T-helper 17 cell (primary cell): ENCODE results near the gene SLC7A10. TPM values are rescaled to one million over a fixed set of nuclear protein-coding genes. Genes with fewer than 3 reads are reported as not detected.
"Not testable (repeated sequence)": the region's sequence is repeated elsewhere in the genome, so short reads cannot be mapped to it uniquely, and the experiment has no call there.

Source experiments
- ATAC-seq: fragments of 150-1000 bp; cut with Tn5 transposase; 2 replicates; pipeline ENCODE4 v1.10.0; 2021; ENCODE audit warnings: mild to moderate bottlenecking, moderate library complexity
- DNase-seq, 3 donors: peaks; one replicate each; pipeline versions ENCODE4 v3.0.0 to v3.0.0-alpha.2; 2020 to 2021
- H3K9me3 ChIP-seq: one replicate; pipeline ENCODE4 v1.7.0; 2013; ENCODE audit warnings: low read length, mild to moderate bottlenecking; ENCODE audit not compliant: control insufficient read depth, poor library complexity, severe bottlenecking
- H3K27ac Mint-ChIP-seq: one replicate; pipeline ENCODE4 v1.8.0; 2022; ENCODE audit warnings: mild to moderate bottlenecking, moderate library complexity, mixed read lengths
- H3K27me3 Mint-ChIP-seq: one replicate; pipeline ENCODE4 v1.8.0; 2022; ENCODE audit warnings: mixed read lengths
- H3K36me3 Mint-ChIP-seq: one replicate; pipeline ENCODE4 v1.8.0; 2022; ENCODE audit warnings: low read depth, mixed read lengths
- H3K4me1 Mint-ChIP-seq: one replicate; pipeline ENCODE4 v1.8.0; 2022; ENCODE audit warnings: mild to moderate bottlenecking, mixed read lengths
- H3K4me3 Mint-ChIP-seq: one replicate; pipeline ENCODE4 v1.8.0; 2022; ENCODE audit warnings: mild to moderate bottlenecking, moderate library complexity, mixed read lengths
- total RNA-seq, 4 donors: library from RNA in 2 of 4; stranded (reverse) in 2 of 4; gene quantifications; one replicate each; pipeline ENCODE4 v1.2.3 and lab custom pipeline; 2022 to 2026

Gene SLC7A10
- total RNA-seq, 2 donors from 2014 or later = not detected

DNA sequence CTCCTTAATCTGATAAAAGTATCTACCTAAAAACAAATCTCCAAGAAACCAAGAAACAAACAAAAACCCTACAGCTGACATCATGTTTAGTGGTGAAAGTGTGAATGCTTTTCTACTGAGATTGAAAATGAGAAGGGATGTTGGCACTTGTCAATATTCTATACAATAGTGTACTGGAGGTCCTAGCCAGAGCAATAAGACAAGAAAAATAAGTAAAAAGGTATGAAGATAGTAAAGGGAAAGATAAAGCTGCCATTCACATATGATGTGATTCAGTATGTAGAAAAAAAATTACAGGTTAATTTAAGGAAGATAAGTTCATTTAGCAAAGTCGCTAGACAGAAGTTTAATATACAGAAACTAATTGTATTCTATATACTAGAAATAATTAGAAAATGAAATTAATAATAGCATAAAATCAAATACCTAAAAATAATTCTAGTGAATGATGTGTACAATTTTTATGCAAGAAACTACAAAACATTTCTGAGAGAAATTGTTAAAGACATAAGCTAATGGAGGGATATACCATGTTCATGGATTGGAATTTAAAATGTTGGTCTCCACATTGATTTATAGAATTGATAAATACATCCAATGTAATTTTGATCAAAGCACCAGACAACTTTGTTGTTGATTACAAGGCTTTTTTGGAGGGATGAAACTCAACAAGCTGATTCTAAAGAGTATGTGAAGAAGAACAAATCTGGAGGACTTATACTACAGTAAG lies 2.4 kb upstream of the SLC7A10 start:
- H3K9me3 ChIP-seq = no peaks in the 10 kb centered on the region
- Mint-ChIP-seq H3K27me3 (peaks cover 47% of the 10 kb centered on the region), H3K27ac (no peak overlapping the region), H3K36me3 (peaks cover 4% of the 10 kb centered on the region), H3K4me1 (peaks cover 4% of the 10 kb centered on the region), H3K4me3 (no peak overlapping the region)
- DNase-seq (no peak), ATAC-seq (no peak)

GRCh38 chr19:33227242-33227650 lies 1.6 kb upstream of the SLC7A10 start:
- Mint-ChIP-seq H3K27me3 (peaks cover 54% of the 10 kb centered on the region), H3K4me3 (peak overlapping the region; percentile 70), H3K4me1 (peaks cover 4% of the 10 kb centered on the region), H3K36me3 (peaks cover 4% of the 10 kb centered on the region), H3K27ac (no peak overlapping the region)
- ATAC-seq = no peak
- H3K9me3 ChIP-seq = no peaks in the 10 kb centered on the region
- no peak for DNase-seq

- peak; percentile 47 for ATAC-seq
- H3K27me3 Mint-ChIP-seq = peaks cover 55% of the 10 kb centered on the region
These were observed 1.0 kb upstream of the SLC7A10 start for GRCh38 chr19:33226550-33227241.

GRCh38 chr19:33224694-33225457 lies 774 bp downstream of the SLC7A10 start:
- peaks cover 8% of the 10 kb centered on the region for H3K4me1 Mint-ChIP-seq
- no peaks in the 10 kb centered on the region for H3K36me3 Mint-ChIP-seq
- ATAC-seq (no peak), DNase-seq (no peak)
- no peaks in the 10 kb centered on the region for H3K9me3 ChIP-seq
- H3K27ac Mint-ChIP-seq = no peak overlapping the region
- H3K4me3 Mint-ChIP-seq = peak overlapping the region; percentile 71
- peaks cover 60% of the 10 kb centered on the region for H3K27me3 Mint-ChIP-seq

More at GRCh38 chr19:33226550-33227241, 1.0 kb upstream of the SLC7A10 start:
- Mint-ChIP-seq H3K36me3 (peaks cover 4% of the 10 kb centered on the region), H3K27ac (no peak overlapping the region), H3K4me1 (peaks cover 4% of the 10 kb centered on the region), H3K4me3 (peak overlapping the region; percentile 88)
- no peak for DNase-seq
- H3K9me3 ChIP-seq = no peaks in the 10 kb centered on the region

GRCh38 chr19:33222255-33222654 lies 3.4 kb downstream of the SLC7A10 start:
- not testable (repeated sequence) for DNase-seq, H3K4me3 Mint-ChIP-seq, H3K4me1 Mint-ChIP-seq, H3K9me3 ChIP-seq, H3K36me3 Mint-ChIP-seq, ATAC-seq, H3K27ac Mint-ChIP-seq
- peaks cover 52% of the 10 kb centered on the region for H3K27me3 Mint-ChIP-seq

DNA sequence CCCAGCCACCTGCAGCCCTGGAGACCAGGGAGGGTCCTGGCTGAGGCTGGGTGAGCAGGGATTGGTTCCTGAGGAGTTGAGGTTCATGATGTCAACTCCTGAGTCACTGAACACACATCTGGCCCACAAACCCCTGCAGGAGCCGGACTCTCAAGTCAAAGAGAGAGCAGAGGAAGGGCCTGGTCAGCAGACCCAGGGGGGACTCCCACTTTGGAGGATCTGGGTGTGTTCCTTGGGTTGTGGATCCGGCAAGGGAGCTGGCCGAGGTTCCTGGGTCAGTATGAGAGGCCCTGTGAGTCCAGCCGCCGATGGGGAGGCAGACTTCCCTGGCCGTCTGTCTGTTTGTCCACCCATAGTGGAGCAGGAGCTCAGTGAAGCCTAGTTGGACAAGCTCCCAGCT lies 4.0 kb downstream of the SLC7A10 start:
- H3K9me3 ChIP-seq = no peaks in the 10 kb centered on the region
- no peaks in the 10 kb centered on the region for H3K36me3 Mint-ChIP-seq
- H3K4me1 Mint-ChIP-seq = peaks cover 6% of the 10 kb centered on the region
- H3K27me3 Mint-ChIP-seq = peaks cover 49% of the 10 kb centered on the region
- no peak overlapping the region for H3K4me3 Mint-ChIP-seq
- no peak overlapping the region for H3K27ac Mint-ChIP-seq
- no peak for ATAC-seq
- no peak for DNase-seq

- DNase-seq (no peak), ATAC-seq (no peak)
- no peaks in the 10 kb centered on the region for H3K9me3 ChIP-seq
- no peaks in the 10 kb centered on the region for H3K36me3 Mint-ChIP-seq
- peaks cover 41% of the 10 kb centered on the region for H3K27me3 Mint-ChIP-seq
- no peak overlapping the region for H3K27ac Mint-ChIP-seq
- H3K4me1 Mint-ChIP-seq = peaks cover 6% of the 10 kb centered on the region
- H3K4me3 Mint-ChIP-seq = no peak overlapping the region
These were observed 4.9 kb downstream of the SLC7A10 start for GRCh38 chr19:33220735-33221134.

GRCh38 chr19:33220115-33220514 lies 5.5 kb downstream of the SLC7A10 start:
- no peaks in the 10 kb centered on the region for H3K9me3 ChIP-seq
- ATAC-seq (no peak), DNase-seq (no peak)
- peaks cover 40% of the 10 kb centered on the region for H3K27me3 Mint-ChIP-seq
- H3K27ac Mint-ChIP-seq = no peak overlapping the region
- peaks cover 6% of the 10 kb centered on the region for H3K4me1 Mint-ChIP-seq
- H3K4me3 Mint-ChIP-seq = no peak overlapping the region
- H3K36me3 Mint-ChIP-seq = no peaks in the 10 kb centered on the region

DNA sequence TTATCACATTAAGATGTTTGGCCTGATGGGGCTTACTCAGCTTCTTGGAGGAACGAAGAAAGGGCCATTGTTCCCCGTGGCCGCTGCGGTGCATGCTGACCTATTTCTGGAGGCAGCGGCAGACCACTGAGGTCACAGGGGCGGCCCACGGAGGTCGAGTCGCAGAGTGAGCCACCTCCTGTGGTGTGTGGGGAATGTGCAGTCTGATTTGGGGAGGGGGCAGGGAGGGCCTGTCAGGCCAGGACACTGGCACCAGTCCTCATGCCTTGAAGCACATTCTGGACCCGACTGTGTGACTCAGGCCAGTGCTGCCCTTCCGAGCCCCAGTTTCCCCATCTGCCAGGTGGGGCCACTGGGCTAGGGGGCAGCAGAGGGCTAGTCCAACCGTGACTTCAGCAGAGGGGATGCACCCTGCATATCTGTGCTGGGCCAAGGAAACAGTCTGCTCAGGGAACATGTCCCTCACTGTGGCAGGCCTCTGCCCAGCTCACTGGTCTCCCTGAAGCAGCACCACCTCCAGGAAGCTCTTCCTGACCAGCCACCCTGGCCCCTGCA lies 6.3 kb downstream of the SLC7A10 start:
- H3K27me3 Mint-ChIP-seq = peaks cover 36% of the 10 kb centered on the region
- H3K4me3 Mint-ChIP-seq = no peak overlapping the region
- no peaks in the 10 kb centered on the region for H3K36me3 Mint-ChIP-seq
- DNase-seq (no peak), ATAC-seq (no peak)
- no peaks in the 10 kb centered on the region for H3K9me3 ChIP-seq
- peaks cover 6% of the 10 kb centered on the region for H3K4me1 Mint-ChIP-seq
- no peak overlapping the region for H3K27ac Mint-ChIP-seq

DNA sequence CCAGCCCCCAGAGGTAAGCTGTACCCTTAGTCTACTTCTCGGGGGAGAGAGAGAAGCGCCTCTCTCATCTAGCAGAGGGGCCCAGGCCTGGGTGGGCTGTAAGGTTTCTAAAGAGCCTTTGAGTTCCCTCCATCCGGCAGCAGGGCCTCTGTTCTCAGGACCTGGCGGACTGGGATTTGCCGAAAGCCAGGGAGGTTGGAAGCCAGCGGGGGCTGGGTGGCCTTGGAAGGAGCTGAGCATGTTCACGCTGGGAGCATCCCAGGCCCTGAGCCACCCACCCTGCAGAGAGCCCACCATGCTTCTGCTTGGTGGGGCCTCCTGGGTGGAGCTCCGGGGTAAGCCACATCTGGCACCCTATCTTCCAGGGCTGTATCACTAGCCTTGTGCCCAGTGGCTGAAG lies 7.8 kb downstream of the SLC7A10 start:
- peaks cover 35% of the 10 kb centered on the region for H3K27me3 Mint-ChIP-seq
- no peak overlapping the region for H3K27ac Mint-ChIP-seq
- DNase-seq (no peak), ATAC-seq (no peak)
- no peaks in the 10 kb centered on the region for H3K9me3 ChIP-seq
- H3K36me3 Mint-ChIP-seq = no peaks in the 10 kb centered on the region
- H3K4me3 Mint-ChIP-seq = no peak overlapping the region
- H3K4me1 Mint-ChIP-seq = peaks cover 6% of the 10 kb centered on the region

- DNase-seq (no peak), ATAC-seq (no peak)
- no peaks in the 10 kb centered on the region for H3K36me3 Mint-ChIP-seq
- no peak overlapping the region for H3K4me3 Mint-ChIP-seq
- peaks cover 25% of the 10 kb centered on the region for H3K27me3 Mint-ChIP-seq
- H3K4me1 Mint-ChIP-seq = peaks cover 6% of the 10 kb centered on the region
- no peaks in the 10 kb centered on the region for H3K9me3 ChIP-seq
- H3K27ac Mint-ChIP-seq = no peak overlapping the region
These were observed 9.3 kb downstream of the SLC7A10 start for GRCh38 chr19:33216198-33216830.

DNA sequence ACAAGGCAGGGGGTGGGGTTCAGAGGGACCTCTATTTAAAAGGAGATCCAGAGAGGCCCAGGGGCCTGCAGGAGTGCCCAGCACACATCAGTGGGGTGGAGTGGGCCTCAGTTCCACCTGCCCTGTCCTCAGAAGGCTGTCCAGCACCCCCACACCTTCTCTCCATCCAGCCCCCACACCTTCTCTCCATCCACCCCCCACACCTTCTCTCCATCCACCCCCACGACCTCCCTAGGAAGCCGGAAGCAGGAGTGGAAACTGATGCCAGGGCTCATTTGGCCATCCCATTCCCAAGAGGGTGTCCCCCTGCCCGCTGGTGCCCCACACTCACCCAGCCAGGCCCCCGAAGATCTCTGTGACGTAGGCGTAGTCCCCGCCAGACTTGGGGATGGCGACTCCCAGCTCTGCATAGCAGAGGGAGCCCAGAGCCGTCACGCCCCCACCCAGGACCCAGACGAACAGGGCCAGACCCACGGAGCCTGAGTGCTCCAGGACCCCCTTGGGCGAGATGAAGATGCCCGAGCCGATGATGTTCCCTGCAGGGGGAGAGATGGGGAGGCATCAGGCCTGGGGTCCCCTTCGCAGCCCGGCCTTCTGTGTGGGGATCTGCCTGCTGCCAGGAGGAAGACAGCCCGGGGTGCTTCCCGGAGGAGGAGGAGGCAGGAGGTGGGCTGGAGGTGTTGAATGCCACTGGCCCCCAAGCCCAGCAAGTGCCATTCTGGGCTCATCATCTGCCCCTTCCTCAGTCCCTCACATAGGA lies 10.0 kb downstream of the SLC7A10 start:
- ATAC-seq = no peak
- H3K9me3 ChIP-seq = no peaks in the 10 kb centered on the region
- Mint-ChIP-seq H3K4me3 (no peak overlapping the region), H3K4me1 (peaks cover 6% of the 10 kb centered on the region), H3K27me3 (peaks cover 18% of the 10 kb centered on the region), H3K27ac (no peak overlapping the region), H3K36me3 (no peaks in the 10 kb centered on the region)
- DNase-seq = no peak
